ENCODE data around the gene RAB44.

- TF ChIP-seq CTCF (IDR thresholded peaks at IDR 0.05) (no peak), POLR2A (IDR thresholded peaks at IDR 0.05) (no peak)
Observed at GRCh38 chr6:36662380-36662779, 35.2 kb upstream of the RAB44 start.

Data from lower leg skin (tissue), 3 donors.